HUES64 (cell line): ENCODE measurements around the gene RINL.
A peak's percentile ranks its signal among the peaks of the same experiment; 100 is the strongest.

Source experiments
- H3K27ac ChIP-seq: 2 replicates; pipeline ENCODE4 v1.7.0; 2013; ENCODE audit warnings: low read depth, low read length, inconsistent platforms
- H3K27me3 ChIP-seq: 2 replicates; pipeline ENCODE4 v1.6.1; 2013; ENCODE audit warnings: mild to moderate bottlenecking, low read length; ENCODE audit not compliant: insufficient read depth
- H3K36me3 ChIP-seq: 2 replicates; pipeline ENCODE4 v1.6.1; 2013; ENCODE audit warnings: mild to moderate bottlenecking, low read length; ENCODE audit not compliant: insufficient read depth
- H3K4me1 ChIP-seq: 2 replicates; pipeline ENCODE4 v1.6.1; 2013; ENCODE audit warnings: mild to moderate bottlenecking, low read length, moderate library complexity; ENCODE audit not compliant: insufficient read depth
- H3K4me3 ChIP-seq: 2 replicates; pipeline ENCODE4 v1.5.1; 2013; ENCODE audit warnings: mild to moderate bottlenecking, low read length, moderate library complexity
- H3K9ac ChIP-seq: 2 replicates; pipeline ENCODE4 v1.6.1; 2013; ENCODE audit warnings: mild to moderate bottlenecking, low read depth, low read length
- H3K9me3 ChIP-seq: 2 replicates; pipeline ENCODE4 v1.6.1; 2013; ENCODE audit warnings: low read depth, low read length; ENCODE audit not compliant: insufficient read depth
- WGBS: fragments of 150-250, 120-280 bp; methylation state at CpG from one replicate; pipeline ENCODE4 v1.1.7; 2013; ENCODE audit warnings: missing lambda C conversion rate; 5-methylcytosine and 5-hydroxymethylcytosine counted together

RINL gene

DNA sequence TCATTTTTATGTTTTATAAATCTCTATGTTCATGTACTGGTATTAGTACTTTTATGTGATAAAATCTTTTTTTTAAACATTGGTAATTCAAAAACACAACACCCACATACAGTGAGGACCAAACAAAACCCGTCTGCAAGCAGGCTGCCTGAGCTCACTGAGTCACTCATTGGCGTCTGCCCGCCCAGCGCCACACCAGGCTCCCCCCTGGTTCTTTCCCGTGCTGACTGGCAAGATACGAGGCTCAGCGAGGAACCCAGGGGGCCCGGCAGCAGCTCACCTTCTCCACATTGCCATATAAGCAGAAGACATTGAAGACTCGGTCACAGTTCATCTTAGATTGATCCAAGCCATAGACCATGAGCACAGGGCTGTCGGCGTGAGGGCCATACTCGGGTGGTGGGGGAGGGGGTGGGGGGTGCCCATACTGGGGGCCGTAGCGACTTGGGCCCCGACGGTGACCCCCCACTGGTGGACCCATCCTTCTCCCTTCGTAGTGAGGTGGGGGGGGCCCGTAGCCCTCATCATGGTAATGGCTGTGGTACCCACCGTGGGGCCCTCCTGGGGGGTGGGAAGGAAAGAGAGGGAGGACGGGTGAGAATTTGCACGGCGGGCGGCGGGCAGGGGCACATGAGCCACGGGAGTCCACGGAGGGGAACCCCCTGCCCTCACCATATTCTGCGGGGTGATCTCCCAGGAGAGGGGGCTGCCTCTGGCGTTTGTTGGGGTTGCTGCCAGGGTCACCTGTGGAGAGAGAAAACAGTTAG, 38.1 kb downstream of the RINL start:
- H3K4me1 ChIP-seq = no peaks in the 10 kb centered on the region
- no peaks in the 10 kb centered on the region for H3K27me3 ChIP-seq

DNA sequence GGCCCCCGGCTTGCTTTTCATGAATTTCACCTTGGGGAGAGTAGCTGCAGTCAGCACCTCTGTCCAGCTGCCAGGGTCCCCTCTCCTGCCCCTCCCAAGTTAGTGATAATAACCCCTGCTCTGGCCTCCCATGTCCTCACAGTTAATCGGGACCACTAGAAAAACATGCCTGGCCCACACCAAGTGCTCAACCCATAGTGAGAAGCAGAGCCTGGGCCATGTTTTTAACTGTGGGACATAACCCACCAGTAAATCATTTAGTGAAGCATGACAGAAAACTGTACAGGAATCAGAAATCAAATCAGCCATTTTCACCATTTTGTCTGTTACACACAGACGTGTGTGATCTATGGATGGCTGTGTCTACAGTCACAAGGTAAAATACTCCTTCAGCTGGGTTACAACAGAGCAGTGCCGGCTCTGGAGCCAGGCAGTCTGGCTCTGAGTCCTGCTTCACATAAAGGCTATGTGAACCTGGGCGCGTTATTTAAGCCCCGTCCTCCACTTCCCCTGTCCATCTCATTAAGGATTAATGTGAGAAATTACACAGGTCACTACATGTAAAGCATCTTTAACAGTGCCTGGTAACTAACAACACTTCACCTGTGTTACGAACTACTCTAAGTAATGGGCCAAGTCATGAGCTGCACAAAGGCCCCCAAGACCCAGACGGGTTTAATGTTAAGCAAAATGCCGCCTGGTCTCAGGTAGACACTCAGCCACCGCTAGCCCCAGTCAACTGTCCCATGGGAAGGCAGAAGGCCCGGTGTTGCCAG, 38.9 kb downstream of the RINL start:
- no peaks in the 10 kb centered on the region for H3K9me3 ChIP-seq
- no peak overlapping the region for H3K4me3 ChIP-seq
- 97% methylated on average over 12 of the region's 12 CpGs for WGBS
- peaks cover 90% of the 10 kb centered on the region for H3K36me3 ChIP-seq
- H3K27me3 ChIP-seq = no peaks in the 10 kb centered on the region
- H3K4me1 ChIP-seq = no peaks in the 10 kb centered on the region
- H3K27ac ChIP-seq = peak overlapping the region; percentile 12; the same call in 1 of the 2 replicates
- no peak overlapping the region for H3K9ac ChIP-seq

More for the DNA sequence above, 38.1 kb downstream of the RINL start:
- no peak overlapping the region for H3K9ac ChIP-seq
- peaks cover 98% of the 10 kb centered on the region for H3K36me3 ChIP-seq
- WGBS = 95% methylated on average over 28 of the region's 28 CpGs
- H3K9me3 ChIP-seq = no peaks in the 10 kb centered on the region
- no peak overlapping the region for H3K4me3 ChIP-seq
- H3K27ac ChIP-seq = no peak overlapping the region

DNA sequence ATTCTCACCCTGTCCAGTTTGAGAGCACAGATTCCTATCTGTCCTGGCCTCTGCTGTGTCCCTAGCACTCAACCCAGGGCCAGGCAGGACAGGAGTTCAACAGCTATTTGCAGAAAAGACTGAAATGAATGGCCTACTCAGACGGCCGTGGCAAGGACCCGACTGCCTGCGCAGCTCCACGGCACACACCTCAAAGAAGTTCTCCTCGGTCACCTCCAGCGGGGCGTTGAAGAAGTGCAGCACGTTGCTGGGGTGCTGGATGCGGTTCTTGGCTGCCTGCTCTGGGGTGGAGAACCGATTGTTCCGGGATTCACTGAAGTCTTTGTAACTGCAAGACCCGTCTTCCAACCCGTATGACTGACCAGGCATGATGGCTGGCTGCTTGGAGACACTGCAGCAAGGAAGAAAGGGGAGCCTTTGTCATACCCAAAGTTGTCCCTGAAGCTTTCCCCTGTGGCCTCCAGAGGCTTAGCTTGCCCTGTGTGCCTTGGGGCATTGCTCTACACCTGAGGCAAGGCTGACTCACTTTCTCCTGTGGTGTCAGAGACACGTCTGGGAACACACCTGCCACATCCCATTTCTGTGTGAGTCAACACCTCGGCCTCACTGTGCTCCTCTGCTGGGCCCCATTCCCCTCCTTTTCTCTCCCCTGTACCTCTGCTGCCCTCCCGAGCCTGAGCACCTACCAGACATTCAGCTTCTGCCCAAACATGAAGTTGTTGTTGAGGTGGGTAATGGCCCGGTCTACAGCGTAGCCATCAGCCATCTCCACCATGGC, 39.7 kb downstream of the RINL start:
- Histone ChIP-seq H3K4me3 (no peak overlapping the region), H3K9me3 (no peaks in the 10 kb centered on the region), H3K9ac (no peak overlapping the region), H3K36me3 (peaks cover 82% of the 10 kb centered on the region), H3K27ac (peak overlapping the region; percentile 35; the same call in 1 of the 2 replicates), H3K4me1 (no peaks in the 10 kb centered on the region), H3K27me3 (no peaks in the 10 kb centered on the region)
- 95% methylated on average over 18 of the region's 19 CpGs for WGBS

DNA sequence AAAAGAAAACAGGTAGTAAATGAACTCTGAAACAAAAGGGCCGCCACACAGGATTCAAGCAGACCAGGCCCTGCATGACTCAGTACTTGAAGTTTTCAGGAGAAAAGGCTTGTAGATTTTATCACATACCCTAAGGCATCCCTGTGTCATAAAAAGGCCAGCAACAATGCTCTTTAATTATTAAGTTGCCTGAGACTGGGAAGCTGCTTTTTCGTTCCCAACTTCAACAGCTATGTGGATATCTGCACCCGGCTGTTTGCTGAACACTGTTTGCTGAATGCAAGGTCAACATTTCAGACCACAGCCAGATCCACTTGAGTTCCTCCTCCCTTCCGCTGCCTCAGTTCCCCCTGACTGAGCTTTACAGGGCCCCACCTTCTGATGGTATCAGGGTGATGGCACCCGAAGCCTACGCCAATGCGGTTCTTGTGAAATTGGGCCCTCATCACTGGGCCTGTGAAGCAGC, 40.4 kb downstream of the RINL start:
- Histone ChIP-seq H3K4me1 (no peaks in the 10 kb centered on the region), H3K36me3 (peaks cover 75% of the 10 kb centered on the region), H3K9me3 (no peaks in the 10 kb centered on the region), H3K27me3 (no peaks in the 10 kb centered on the region), H3K27ac (peak overlapping the region; percentile 35; the same call in 1 of the 2 replicates), H3K9ac (no peak overlapping the region), H3K4me3 (no peak overlapping the region)
- WGBS = 96% methylated on average over 7 of the region's 7 CpGs

DNA sequence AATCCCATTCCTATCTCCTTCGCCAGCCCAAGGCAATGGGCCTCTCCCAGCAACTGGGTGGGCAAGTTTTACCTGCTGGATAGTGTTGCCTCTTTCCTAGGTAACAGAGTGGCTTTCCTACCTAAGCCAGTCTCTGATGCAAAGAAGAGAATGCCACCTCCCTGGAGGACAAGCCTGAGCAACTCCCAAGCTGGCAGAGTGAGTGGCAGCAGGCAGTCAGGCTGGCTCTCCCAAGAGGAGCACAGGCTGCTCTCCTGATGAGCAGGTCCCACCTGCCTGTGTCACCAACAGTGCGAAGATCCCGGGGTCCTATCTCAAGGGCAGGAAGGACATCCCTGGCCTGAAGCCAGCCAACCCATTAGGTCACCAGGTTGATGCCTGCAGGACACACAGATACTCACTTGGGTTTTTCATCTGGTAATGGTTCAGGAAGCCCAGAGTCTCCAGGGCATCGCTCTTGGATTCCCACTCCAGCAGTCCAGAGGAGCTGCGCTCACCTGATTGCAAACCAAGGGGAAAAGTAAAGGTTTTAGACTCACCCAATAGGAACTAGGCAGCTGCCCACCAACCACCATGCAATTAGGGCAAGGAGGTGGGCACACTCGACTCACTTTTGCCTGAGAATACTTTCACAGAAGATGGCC, 41.0 kb downstream of the RINL start:
- Histone ChIP-seq H3K9me3 (no peaks in the 10 kb centered on the region), H3K36me3 (peaks cover 69% of the 10 kb centered on the region), H3K4me3 (no peak overlapping the region), H3K9ac (no peak overlapping the region), H3K27me3 (no peaks in the 10 kb centered on the region), H3K4me1 (peaks cover 4% of the 10 kb centered on the region; the same call in 1 of the 2 replicates), H3K27ac (peak overlapping the region; percentile 25; the same call in 1 of the 2 replicates)
- 95% methylated on average over 6 of the region's 6 CpGs for WGBS

DNA sequence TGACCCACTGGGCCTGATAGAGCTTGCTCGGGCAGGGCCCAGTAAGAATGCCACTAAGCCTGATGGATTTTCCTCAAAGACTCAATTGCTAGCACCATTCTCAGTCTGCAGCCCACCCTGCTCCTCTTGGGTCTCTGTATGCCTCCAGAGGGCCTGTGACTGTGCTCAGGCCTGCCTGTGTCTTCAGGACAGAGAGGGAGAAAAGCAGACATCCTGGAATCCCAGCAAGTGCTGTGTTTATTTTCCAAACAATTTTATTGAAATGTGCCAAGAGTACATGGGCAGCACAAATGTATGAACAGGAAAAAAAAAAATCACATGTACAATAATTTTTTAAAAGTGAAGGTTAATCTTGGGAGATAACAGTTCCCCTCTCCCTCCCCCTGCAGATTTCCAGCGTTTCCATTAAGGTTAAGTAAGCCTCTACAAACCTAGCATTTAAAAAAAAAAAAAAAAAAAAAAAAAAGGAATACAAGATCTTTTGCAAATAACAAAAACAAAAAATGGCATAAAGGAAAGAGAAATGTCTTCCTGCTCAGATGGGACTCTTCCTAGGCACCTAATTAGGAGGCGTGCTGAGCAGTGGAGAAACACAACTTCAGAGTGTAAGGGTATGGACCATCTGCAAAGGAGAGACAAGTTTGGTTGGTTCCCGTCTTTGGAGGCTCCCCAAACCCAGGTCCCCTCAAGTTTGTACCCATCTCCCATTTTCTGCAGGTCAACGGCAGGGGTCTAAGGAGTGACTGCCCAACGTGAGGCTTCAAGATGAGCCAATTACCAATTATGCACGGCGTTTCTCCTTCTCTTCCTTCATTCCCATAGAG, 41.7 kb downstream of the RINL start:
- no peaks in the 10 kb centered on the region for H3K27me3 ChIP-seq
- H3K9me3 ChIP-seq = no peaks in the 10 kb centered on the region
- 0 out of 2 replicates have a peak overlapping the region, but pooled peaks have one; percentile 5 for H3K27ac ChIP-seq
- peaks cover 62% of the 10 kb centered on the region for H3K36me3 ChIP-seq
- 94% methylated on average over 7 of the region's 8 CpGs for WGBS
- peaks cover 5% of the 10 kb centered on the region; the same call in 1 of the 2 replicates for H3K4me1 ChIP-seq
- no peak overlapping the region for H3K9ac ChIP-seq
- H3K4me3 ChIP-seq = no peak overlapping the region

DNA sequence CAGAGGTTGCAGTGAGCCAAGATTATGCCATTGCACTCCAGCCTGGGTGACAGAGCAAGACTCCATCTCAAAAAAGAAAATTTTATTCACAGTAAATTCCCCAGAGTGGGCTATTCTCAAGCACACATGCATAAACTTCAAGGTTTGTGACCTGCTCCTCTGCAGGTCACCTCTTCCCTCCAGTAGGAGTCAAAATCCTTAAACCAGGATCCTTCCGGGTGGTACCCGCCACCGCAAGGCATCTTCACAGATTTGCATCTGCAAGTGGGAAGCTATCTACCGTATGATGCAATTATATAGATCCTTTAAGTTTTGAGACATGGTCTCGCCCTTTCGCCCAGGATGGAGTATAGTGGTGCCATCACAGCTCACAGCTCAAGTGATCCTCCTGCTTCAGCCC, 43.5 kb downstream of the RINL start:
- H3K27ac ChIP-seq = peak overlapping the region; percentile 12; the same call in 1 of the 2 replicates
- peaks cover 53% of the 10 kb centered on the region for H3K36me3 ChIP-seq
- no peaks in the 10 kb centered on the region for H3K9me3 ChIP-seq
- H3K4me1 ChIP-seq = peaks cover 9% of the 10 kb centered on the region; the same call in 1 of the 2 replicates
- no peak overlapping the region for H3K4me3 ChIP-seq
- H3K9ac ChIP-seq = no peak overlapping the region
- WGBS = 97% methylated on average over 6 of the region's 6 CpGs
- H3K27me3 ChIP-seq = no peaks in the 10 kb centered on the region

DNA sequence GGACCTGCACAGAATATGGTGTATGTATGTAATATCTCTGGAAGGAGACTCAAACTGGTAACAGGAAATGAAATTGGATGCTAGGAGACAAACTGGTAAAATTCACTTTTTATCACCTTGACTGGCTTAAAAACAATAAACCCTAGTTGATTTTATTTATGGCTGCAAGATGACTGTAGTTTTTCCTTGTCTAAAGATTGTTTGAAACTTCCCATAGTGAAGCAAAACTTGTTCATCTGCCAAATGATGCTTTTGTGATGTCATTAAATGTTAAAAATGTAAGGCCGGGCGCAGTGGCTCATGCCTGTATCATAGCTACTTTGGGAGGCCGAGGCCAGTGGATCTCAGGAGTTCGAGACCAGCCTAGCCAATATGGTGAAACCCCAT, 44.0 kb downstream of the RINL start:
- WGBS = 93% methylated on average over 4 of the region's 4 CpGs
- Histone ChIP-seq H3K36me3 (peaks cover 48% of the 10 kb centered on the region), H3K27ac (no peak overlapping the region)

DNA sequence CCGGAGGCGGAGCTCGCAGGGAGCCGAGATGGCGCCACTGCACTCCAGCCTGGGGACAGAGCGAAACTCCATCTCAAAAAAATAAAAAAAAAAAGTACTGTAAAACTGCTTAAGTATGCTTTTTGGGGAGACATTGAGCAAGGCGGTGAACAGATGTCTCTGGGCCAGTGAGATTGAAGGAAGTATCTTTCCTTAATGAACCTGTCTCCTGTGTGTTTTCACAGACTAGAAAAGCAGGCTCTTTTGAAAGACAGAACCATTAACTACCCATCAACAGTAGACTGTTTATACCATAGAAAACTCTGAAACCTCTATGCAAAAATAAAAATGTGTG, 45.0 kb downstream of the RINL start:
- 93% methylated on average over 6 of the region's 7 CpGs for WGBS
- H3K27ac ChIP-seq = no peak overlapping the region
- H3K36me3 ChIP-seq = peaks cover 39% of the 10 kb centered on the region

More for the DNA sequence above, 44.0 kb downstream of the RINL start:
- no peaks in the 10 kb centered on the region for H3K27me3 ChIP-seq
- H3K4me3 ChIP-seq = no peak overlapping the region
- H3K9ac ChIP-seq = no peak overlapping the region
- no peaks in the 10 kb centered on the region for H3K9me3 ChIP-seq
- H3K4me1 ChIP-seq = peaks cover 9% of the 10 kb centered on the region; the same call in 1 of the 2 replicates

DNA sequence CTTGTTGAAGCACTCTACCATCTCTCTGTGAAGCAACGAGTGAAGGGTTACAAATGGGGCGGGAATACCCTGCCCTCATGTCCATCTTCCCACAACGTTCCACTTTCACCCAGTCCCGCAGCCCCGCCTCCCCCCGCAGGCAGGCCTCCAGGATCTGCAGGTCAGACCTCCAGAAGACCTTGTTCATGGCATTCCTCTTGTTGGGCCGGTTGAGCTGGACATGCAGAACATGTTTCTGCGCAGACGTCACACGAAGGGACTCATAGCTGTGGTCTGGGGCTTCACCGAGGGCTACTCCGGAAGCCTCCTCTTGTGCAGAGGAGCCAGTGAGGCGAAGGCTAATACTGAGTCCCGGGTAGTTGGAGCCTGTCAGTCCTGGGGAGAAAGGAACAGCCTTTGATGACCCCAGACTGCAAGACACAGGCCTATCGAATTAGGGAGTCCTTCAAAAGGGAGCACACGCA, 46.9 kb downstream of the RINL start:
- Histone ChIP-seq H3K4me3 (peak overlapping the region; percentile 83), H3K4me1 (peaks cover 9% of the 10 kb centered on the region; the same call in 1 of the 2 replicates), H3K9me3 (no peaks in the 10 kb centered on the region), H3K27ac (peak overlapping the region; percentile 73), H3K9ac (peak overlapping the region; percentile 84), H3K36me3 (peaks cover 28% of the 10 kb centered on the region), H3K27me3 (no peaks in the 10 kb centered on the region)
- 10% methylated on average over 16 of the region's 16 CpGs for WGBS

More for the DNA sequence above, 45.0 kb downstream of the RINL start:
- no peaks in the 10 kb centered on the region for H3K27me3 ChIP-seq
- no peaks in the 10 kb centered on the region for H3K9me3 ChIP-seq
- H3K4me3 ChIP-seq = no peak overlapping the region
- no peak overlapping the region for H3K9ac ChIP-seq
- peaks cover 9% of the 10 kb centered on the region; the same call in 1 of the 2 replicates for H3K4me1 ChIP-seq
